OCI-LY7 (cell line): ENCODE results near the gene YTHDF2. TPM values are rescaled to one million over a fixed set of nuclear protein-coding genes. Genes with fewer than 3 reads are reported as not detected.

Source experiments
- BruUV-seq: library from RNA; stranded (reverse); fragments of 400-500 nt; replicated peaks from 2 replicates; lab custom pipeline; 2021; lab: Mats Ljungman, UMichigan
- CTCF ChIA-PET: fragments of 300-600 bp; sonication (Branson Sonifier 250); formaldehyde crosslinking; loops from one replicate; lab custom pipeline; 2022; ENCODE audit warnings: antibody characterized with exemption; ENCODE audit not compliant: unreplicated experiment; lab: Charles Lee
- POLR2A ChIA-PET: fragments of 300-600 bp; sonication (Branson Sonifier 250); formaldehyde crosslinking; loops from one replicate; lab custom pipeline; 2022; ENCODE audit warnings: antibody characterized with exemption; lab: Charles Lee
- DNase-seq: peaks from one replicate; pipeline ENCODE4 v3.0.0-alpha.2; 2015; ENCODE audit warnings: low spot score
- H2AFZ ChIP-seq: fragments of 200-600 bp; sonication (generic), shearing (Covaris generic); 2 replicates; pipeline ENCODE4 v1.6.1; 2014; ENCODE audit warnings: mild to moderate bottlenecking, antibody characterized with exemption, low read length, moderate library complexity
- H3K27ac ChIP-seq: fragments of 200-600 bp; sonication (generic); 2 replicates; pipeline ENCODE4 v1.5.1; 2014; ENCODE audit warnings: mixed run types, low read depth, mild to moderate bottlenecking, moderate library complexity, low read length, inconsistent platforms; ENCODE audit not compliant: poor library complexity, severe bottlenecking
- H3K36me3 ChIP-seq: fragments of 200-600 bp; sonication (generic); 2 replicates; pipeline ENCODE4 v1.6.1; 2014; ENCODE audit warnings: mild to moderate bottlenecking, antibody characterized with exemption, low read length, moderate library complexity, mixed read lengths; ENCODE audit not compliant: insufficient read depth
- H3K4me1 ChIP-seq: fragments of 200-600 bp; sonication (generic); 2 replicates; pipeline ENCODE4 v1.5.1; 2014; ENCODE audit warnings: mild to moderate bottlenecking, low read length; ENCODE audit not compliant: insufficient read depth, poor library complexity, severe bottlenecking
- H3K4me2 ChIP-seq: fragments of 200-600 bp; sonication (generic); 2 replicates; pipeline ENCODE4 v1.6.1; 2014; ENCODE audit warnings: mild to moderate bottlenecking, low read length
- H3K4me3 ChIP-seq: fragments of 200-600 bp; sonication (generic); 2 replicates; pipeline ENCODE4 v1.5.1; 2014; ENCODE audit warnings: mild to moderate bottlenecking, low read depth, low read length; ENCODE audit not compliant: poor library complexity, severe bottlenecking
- H3K79me2 ChIP-seq: fragments of 200-600 bp; sonication (generic); 2 replicates; pipeline ENCODE4 v1.6.1; 2016; ENCODE audit warnings: low read depth, mild to moderate bottlenecking, low read length, moderate library complexity, mixed read lengths; ENCODE audit not compliant: insufficient read depth
- H3K9me2 ChIP-seq: fragments of 200-600 bp; sonication (generic); 2 replicates; pipeline ENCODE4 v1.6.1; 2016; ENCODE audit warnings: mild to moderate bottlenecking, low read length, mixed read lengths; ENCODE audit not compliant: insufficient read depth
- H3K9me3 ChIP-seq: fragments of 200-600 bp; sonication (generic); 2 replicates; pipeline ENCODE4 v1.6.1; 2014; ENCODE audit warnings: mild to moderate bottlenecking, mixed run types, low read length, mixed read lengths
- H4K20me1 ChIP-seq: fragments of 200-600 bp; sonication (generic); 2 replicates; pipeline ENCODE4 v1.6.1; 2014; ENCODE audit warnings: mild to moderate bottlenecking, antibody characterized with exemption, low read length, moderate library complexity, mixed read lengths; ENCODE audit not compliant: insufficient read depth
- CTCF ChIP-seq: fragments of 200-600 bp; sonication (generic); conservative IDR thresholded peaks from 2 replicates; pipeline ENCODE4 v1.5.1; 2014; ENCODE audit warnings: mild to moderate bottlenecking, antibody characterized with exemption, low read length, moderate library complexity, mixed read lengths
- EZH2phosphoT487 ChIP-seq: fragments of 200-600 bp; sonication (generic); IDR thresholded peaks from 2 replicates; pipeline ENCODE4 v1.6.1; 2018; ENCODE audit warnings: low read depth, borderline replicate concordance, mild to moderate bottlenecking, mixed run types, antibody characterized with exemption, low read length, moderate library complexity, mixed read lengths
- intact Hi-C: fragments of 100-400 bp; cut with micrococcal nuclease; formaldehyde crosslinking; loops from one replicate; pipeline ENCODE4 v1.10.0; 2022; ENCODE audit not compliant: unreplicated experiment
- total RNA-seq, 2 experiments: library from RNA; depleted of rRNA in 1 of 2; stranded (reverse); fragments of >200 nt in 1 of 2; shearing (Covaris generic) in 1 of 2; gene quantifications; 2 replicates each; pipeline ENCODE4 v1.2.3, GENCODE V29; 2014 to 2022

Gene YTHDF2
- total RNA-seq, 2 experiments from 2014 or later = 57.9 to 83.6 TPM

- Histone ChIP-seq H3K27ac (no peak overlapping the region), H3K4me1 (no peaks in the 10 kb centered on the region), H3K4me3 (no peak overlapping the region), H3K4me2 (no peak overlapping the region), H3K9me2 (no peaks in the 10 kb centered on the region), H4K20me1 (no peaks in the 10 kb centered on the region), H3K36me3 (no peaks in the 10 kb centered on the region), H2AFZ (no peak overlapping the region), H3K79me2 (no peaks in the 10 kb centered on the region), H3K9me3 (no peaks in the 10 kb centered on the region)
- no peak for TF ChIP-seq CTCF
- no peak for TF ChIP-seq EZH2phosphoT487
- BruUV-seq = no TSS peak
- no peak for DNase-seq
- intact Hi-C loops = no loop called here
- ChIA-PET POLR2A (interaction anchor here (0.5 kb wide), 1 partner anchor 72 kb away, joined by 5 read pairs; no protein-coding TSS in a partner anchor), CTCF (no interaction called here)
Observed at GRCh38 chr1:28803662-28804061, 66.9 kb downstream of the YTHDF2 start.

- no peaks in the 10 kb centered on the region for H3K4me1 ChIP-seq
- no TSS peak for BruUV-seq
- DNase-seq = no peak
- H3K79me2 ChIP-seq = no peaks in the 10 kb centered on the region
- H3K9me3 ChIP-seq = no peaks in the 10 kb centered on the region
- H3K27ac ChIP-seq = no peak overlapping the region
- no peak overlapping the region for H3K4me3 ChIP-seq
- H2AFZ ChIP-seq = no peak overlapping the region
- ChIA-PET POLR2A (interaction anchor here (0.5 to 1.1 kb wide), 2 partner anchors 72 to 109 kb away, joined by 3 to 5 read pairs; no protein-coding TSS in a partner anchor), CTCF (no interaction called here)
- no peak overlapping the region for H3K4me2 ChIP-seq
- no peak for TF ChIP-seq EZH2phosphoT487
- TF ChIP-seq CTCF = no peak
- intact Hi-C loops = no loop called here
- no peaks in the 10 kb centered on the region for H3K36me3 ChIP-seq
- no peaks in the 10 kb centered on the region for H3K9me2 ChIP-seq
- H4K20me1 ChIP-seq = no peaks in the 10 kb centered on the region
Observed at GRCh38 chr1:28804071-28804470, 67.3 kb downstream of the YTHDF2 start.

GRCh38 chr1:28807046-28807445, 70.3 kb downstream of the YTHDF2 start:
- intact Hi-C loops = no loop called here
- DNase-seq = no peak
- no peak overlapping the region for H2AFZ ChIP-seq
- H3K9me2 ChIP-seq = no peaks in the 10 kb centered on the region
- H3K4me1 ChIP-seq = no peaks in the 10 kb centered on the region
- H3K27ac ChIP-seq = no peak overlapping the region
- no peak overlapping the region for H3K4me3 ChIP-seq
- BruUV-seq = no TSS peak
- ChIA-PET CTCF (interaction anchor here (1.1 kb wide), 1 partner anchor 227 kb away, joined by 3 read pairs; no protein-coding TSS in a partner anchor), POLR2A (no interaction called here)
- no peak overlapping the region for H3K4me2 ChIP-seq
- no peaks in the 10 kb centered on the region for H3K36me3 ChIP-seq
- TF ChIP-seq EZH2phosphoT487 (no peak), CTCF (no peak)
- H3K9me3 ChIP-seq = no peaks in the 10 kb centered on the region
- no peaks in the 10 kb centered on the region for H3K79me2 ChIP-seq
- no peaks in the 10 kb centered on the region for H4K20me1 ChIP-seq
